ENCODE measurements around the gene OR2D2. TPM values are rescaled to one million over a fixed set of nuclear protein-coding genes. Genes with fewer than 3 reads are reported as not detected.

Gene OR2D2
- total RNA-seq, 2 experiments from 2014 or later, result not detected

DNA sequence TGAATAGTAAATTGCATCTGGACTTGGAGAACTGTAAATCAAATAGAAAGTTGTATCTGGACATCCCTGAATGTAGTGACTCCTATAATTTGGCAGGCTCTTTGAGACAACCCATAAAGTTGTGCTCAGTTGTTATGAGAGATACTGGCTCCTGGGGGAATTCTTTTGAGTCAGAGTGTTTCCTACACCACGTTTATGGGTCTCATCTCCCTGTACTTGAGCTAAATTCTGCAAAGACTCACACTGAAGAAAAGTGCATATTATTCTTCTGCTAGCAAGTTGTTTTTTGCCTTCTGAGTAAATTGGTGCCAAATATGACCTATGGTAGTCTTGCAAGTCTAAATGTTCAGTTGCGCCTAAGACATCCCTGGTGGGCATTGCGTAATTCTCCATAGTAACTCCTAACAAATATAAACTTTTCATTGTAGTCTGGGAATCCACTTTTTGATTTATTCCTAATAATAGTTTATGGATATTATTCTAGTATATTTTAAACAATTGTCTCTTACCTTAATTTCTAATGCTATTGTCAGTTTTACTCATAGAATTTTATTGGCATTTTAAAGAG is 38.9 kb upstream of the OR2D2 start:
- no peak overlapping the region for H3K4me3 ChIP-seq (ENCODE audit: low read length)
- TF ChIP-seq, protein P1, sequence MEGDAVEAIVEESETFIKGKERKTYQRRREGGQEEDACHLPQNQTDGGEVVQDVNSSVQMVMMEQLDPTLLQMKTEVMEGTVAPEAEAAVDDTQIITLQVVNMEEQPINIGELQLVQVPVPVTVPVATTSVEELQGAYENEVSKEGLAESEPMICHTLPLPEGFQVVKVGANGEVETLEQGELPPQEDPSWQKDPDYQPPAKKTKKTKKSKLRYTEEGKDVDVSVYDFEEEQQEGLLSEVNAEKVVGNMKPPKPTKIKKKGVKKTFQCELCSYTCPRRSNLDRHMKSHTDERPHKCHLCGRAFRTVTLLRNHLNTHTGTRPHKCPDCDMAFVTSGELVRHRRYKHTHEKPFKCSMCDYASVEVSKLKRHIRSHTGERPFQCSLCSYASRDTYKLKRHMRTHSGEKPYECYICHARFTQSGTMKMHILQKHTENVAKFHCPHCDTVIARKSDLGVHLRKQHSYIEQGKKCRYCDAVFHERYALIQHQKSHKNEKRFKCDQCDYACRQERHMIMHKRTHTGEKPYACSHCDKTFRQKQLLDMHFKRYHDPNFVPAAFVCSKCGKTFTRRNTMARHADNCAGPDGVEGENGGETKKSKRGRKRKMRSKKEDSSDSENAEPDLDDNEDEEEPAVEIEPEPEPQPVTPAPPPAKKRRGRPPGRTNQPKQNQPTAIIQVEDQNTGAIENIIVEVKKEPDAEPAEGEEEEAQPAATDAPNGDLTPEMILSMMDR (IDR thresholded peaks at IDR 0.05), result no peak
- H3K4me1 ChIP-seq (ENCODE audit: insufficient read depth, low read length), result peaks cover 7% of the 10 kb centered on the region
- peaks cover 37% of the 10 kb centered on the region for H3K27me3 Mint-ChIP-seq
- no peaks in the 10 kb centered on the region for H3K36me3 ChIP-seq (ENCODE audit: insufficient read depth, low read length)
- no peaks in the 10 kb centered on the region for H3K9me3 Mint-ChIP-seq
- H3K27ac Mint-ChIP-seq, result no peak overlapping the region
- intact Hi-C loops (cut with DNase I, micrococcal nuclease), result no loop called here
- no peaks in the 10 kb centered on the region for H3K36me3 Mint-ChIP-seq (ENCODE audit: low read depth)
- no peak for ATAC-seq (ENCODE audit: poor library complexity)
- no peak for DNase-seq
- no peak overlapping the region for H3K4me3 Mint-ChIP-seq
- peaks cover 31% of the 10 kb centered on the region for H3K4me1 Mint-ChIP-seq (ENCODE audit: low read depth)
- ChIA-PET CTCF (no interaction called here), POLR2A (no interaction called here)
- H3K27me3 ChIP-seq (ENCODE audit: control insufficient read depth in 1 of 2, insufficient read depth in 2 of 2, low read length in 2 of 2), result peaks cover 15 to 22% of the 10 kb centered on the region in 2 experiments
- peaks cover 0 to 6% of the 10 kb centered on the region in 2 experiments for H3K9me3 ChIP-seq (ENCODE audit: control insufficient read depth in 1 of 2, insufficient read depth in 1 of 2, low read length in 2 of 2)
- H3K27ac ChIP-seq (ENCODE audit: low read depth in 1 of 2, low read length in 2 of 2), result no peak overlapping the region

- Histone ChIP-seq H3K4me1 (ENCODE audit: insufficient read depth, low read length) (peaks cover 7% of the 10 kb centered on the region), H3K27ac (ENCODE audit: low read depth in 1 of 2, low read length in 2 of 2) (no peak overlapping the region), H3K9me3 (ENCODE audit: control insufficient read depth in 1 of 2, insufficient read depth in 1 of 2, low read length in 2 of 2) (peaks cover 0 to 7% of the 10 kb centered on the region in 2 experiments), H3K36me3 (ENCODE audit: insufficient read depth, low read length) (no peaks in the 10 kb centered on the region), H3K4me3 (ENCODE audit: low read length) (no peak overlapping the region), H3K27me3 (ENCODE audit: control insufficient read depth in 1 of 2, insufficient read depth in 2 of 2, low read length in 2 of 2) (peaks cover 23% of the 10 kb centered on the region in 2 experiments)
- Mint-ChIP-seq H3K4me1 (ENCODE audit: low read depth) (peaks cover 40% of the 10 kb centered on the region), H3K36me3 (ENCODE audit: low read depth) (no peaks in the 10 kb centered on the region), H3K27ac (no peak overlapping the region), H3K9me3 (no peaks in the 10 kb centered on the region), H3K27me3 (peaks cover 46% of the 10 kb centered on the region), H3K4me3 (no peak overlapping the region)
- intact Hi-C loops (cut with DNase I, micrococcal nuclease), result no loop called here
- DNase-seq (no peak), ATAC-seq (ENCODE audit: poor library complexity) (no peak)
- TF ChIP-seq, protein P1 (IDR thresholded peaks at IDR 0.05), result no peak
- CTCF ChIA-PET, result no interaction called here
- POLR2A ChIA-PET, result no interaction called here
These were observed 36.6 kb upstream of the OR2D2 start for GRCh38 chr11:6928916-6929315.

- no peak for DNase-seq
- TF ChIP-seq, protein P1 (IDR thresholded peaks at IDR 0.05), result no peak
- CTCF ChIA-PET, result no interaction called here
- Mint-ChIP-seq H3K27ac (peak overlapping the region; percentile 63), H3K27me3 (peaks cover 45% of the 10 kb centered on the region), H3K9me3 (no peaks in the 10 kb centered on the region), H3K36me3 (ENCODE audit: low read depth) (no peaks in the 10 kb centered on the region), H3K4me3 (peak overlapping the region; percentile 81), H3K4me1 (ENCODE audit: low read depth) (peaks cover 30% of the 10 kb centered on the region)
- Histone ChIP-seq H3K4me1 (ENCODE audit: insufficient read depth, low read length) (peaks cover 7% of the 10 kb centered on the region), H3K9me3 (ENCODE audit: control insufficient read depth in 1 of 2, insufficient read depth in 1 of 2, low read length in 2 of 2) (peaks cover 0 to 7% of the 10 kb centered on the region in 2 experiments), H3K27me3 (ENCODE audit: control insufficient read depth in 1 of 2, insufficient read depth in 2 of 2, low read length in 2 of 2) (peaks cover 17 to 24% of the 10 kb centered on the region in 2 experiments), H3K27ac (ENCODE audit: low read depth in 1 of 2, low read length in 2 of 2) (no peak overlapping the region), H3K36me3 (ENCODE audit: insufficient read depth, low read length) (no peaks in the 10 kb centered on the region), H3K4me3 (ENCODE audit: low read length) (peak overlapping the region; percentile 50)
- POLR2A ChIA-PET, result no interaction called here
- no peak for ATAC-seq (ENCODE audit: poor library complexity)
- intact Hi-C loops (cut with DNase I, micrococcal nuclease), result no loop called here
These were observed 34.8 kb upstream of the OR2D2 start for GRCh38 chr11:6927030-6927617.

Data from CD4-positive, alpha-beta T cell (primary cell).